HepG2 (cell line): ENCODE results near the gene TMEM273.

ENCODE experiments used
- ATAD3A ChIP-seq: sonication (generic); formaldehyde crosslinking; IDR thresholded peaks from 2 replicates; pipeline ENCODE4 v1.4.0; 2020; ENCODE audit warnings: missing genetic modification reagents
- CAMTA2 ChIP-seq: sonication (generic); formaldehyde crosslinking; IDR thresholded peaks from 2 replicates; pipeline ENCODE4 v1.4.0; 2020; ENCODE audit warnings: mild to moderate bottlenecking, missing genetic modification reagents, borderline replicate concordance
- CREM ChIP-seq, 2 experiments: sonication (generic) in 1 of 2; formaldehyde crosslinking in 1 of 2; IDR thresholded peaks; 2 replicates each; pipeline versions ENCODE4 v1.4.0 to v1.6.1; 2016 to 2020; ENCODE audit warnings: antibody characterized with exemption in 1 of 2, mild to moderate bottlenecking in 1 of 2, missing genetic modification reagents in 1 of 2
- JUN ChIP-seq: sonication (generic); formaldehyde crosslinking; IDR thresholded peaks from 2 replicates; pipeline ENCODE4 v1.4.0; 2020; ENCODE audit warnings: mild to moderate bottlenecking, missing genetic modification reagents
- PRPF4 ChIP-seq: fragments of 200-400 bp; formaldehyde crosslinking; IDR thresholded peaks from 2 replicates; pipeline ENCODE4 v1.6.1; 2016; ENCODE audit warnings: low read length, low read depth; ENCODE audit not compliant: poor library complexity, severe bottlenecking
- SIN3A ChIP-seq: IDR thresholded peaks from 2 replicates; pipeline ENCODE4 v1.6.1; 2011; ENCODE audit warnings: low read depth, mild to moderate bottlenecking, control low read depth, low read length, borderline replicate concordance
- SRSF9 ChIP-seq: fragments of 200-400 bp; formaldehyde crosslinking; IDR thresholded peaks from 2 replicates; pipeline ENCODE4 v1.6.1; 2018; ENCODE audit warnings: borderline replicate concordance, mild to moderate bottlenecking, low read depth, low read length; ENCODE audit not compliant: insufficient read depth, poor library complexity, severe bottlenecking
- ZC3H4 ChIP-seq: sonication (generic); formaldehyde crosslinking; IDR thresholded peaks from 2 replicates; pipeline ENCODE4 v1.4.0; 2020; ENCODE audit warnings: missing genetic modification reagents, borderline replicate concordance
- ZNF407 ChIP-seq: sonication (generic); formaldehyde crosslinking; IDR thresholded peaks from one replicate; pipeline ENCODE4 v1.5.1; 2020; ENCODE audit warnings: mild to moderate bottlenecking, missing genetic modification reagents; ENCODE audit errors: not compliant biosample characterization
- TF ChIP-seq, protein P1 (sequence below): sonication (generic); formaldehyde crosslinking; IDR thresholded peaks from 2 replicates; pipeline ENCODE4 v1.5.0; 2020; ENCODE audit warnings: mild to moderate bottlenecking, missing genetic modification reagents, moderate library complexity
- TF ChIP-seq, protein P2 (sequence below): fragments of 450-650 bp; IDR thresholded peaks from 2 replicates; pipeline ENCODE4 v1.6.1; 2017; ENCODE audit warnings: mild to moderate bottlenecking
- TF ChIP-seq, protein P3 (sequence below): sonication (generic); formaldehyde crosslinking; IDR thresholded peaks from 2 replicates; pipeline ENCODE4 v1.5.0; 2020; ENCODE audit warnings: mild to moderate bottlenecking, missing genetic modification reagents

DNA sequence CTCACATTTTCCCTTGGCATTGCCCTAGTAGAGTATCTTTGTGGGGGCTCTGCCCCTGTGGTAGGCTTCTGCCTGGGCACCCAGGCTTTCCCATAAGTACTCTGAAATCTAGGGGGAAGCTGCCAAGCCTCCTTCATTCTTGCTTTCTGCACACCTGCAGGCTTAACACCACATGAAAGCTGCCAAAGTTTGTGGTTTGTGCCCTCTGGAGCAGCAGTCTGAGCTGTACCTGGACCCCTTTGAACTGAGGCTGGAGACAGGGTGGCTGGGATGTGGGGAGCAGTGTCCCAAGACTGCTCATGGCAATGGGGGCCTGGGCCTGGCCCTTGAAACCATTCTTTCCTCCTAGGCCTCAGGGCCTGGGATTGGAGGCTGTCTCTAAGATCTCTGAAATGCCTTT lies 35.0 kb upstream of the TMEM273 start:
- TF ChIP-seq, protein P1, sequence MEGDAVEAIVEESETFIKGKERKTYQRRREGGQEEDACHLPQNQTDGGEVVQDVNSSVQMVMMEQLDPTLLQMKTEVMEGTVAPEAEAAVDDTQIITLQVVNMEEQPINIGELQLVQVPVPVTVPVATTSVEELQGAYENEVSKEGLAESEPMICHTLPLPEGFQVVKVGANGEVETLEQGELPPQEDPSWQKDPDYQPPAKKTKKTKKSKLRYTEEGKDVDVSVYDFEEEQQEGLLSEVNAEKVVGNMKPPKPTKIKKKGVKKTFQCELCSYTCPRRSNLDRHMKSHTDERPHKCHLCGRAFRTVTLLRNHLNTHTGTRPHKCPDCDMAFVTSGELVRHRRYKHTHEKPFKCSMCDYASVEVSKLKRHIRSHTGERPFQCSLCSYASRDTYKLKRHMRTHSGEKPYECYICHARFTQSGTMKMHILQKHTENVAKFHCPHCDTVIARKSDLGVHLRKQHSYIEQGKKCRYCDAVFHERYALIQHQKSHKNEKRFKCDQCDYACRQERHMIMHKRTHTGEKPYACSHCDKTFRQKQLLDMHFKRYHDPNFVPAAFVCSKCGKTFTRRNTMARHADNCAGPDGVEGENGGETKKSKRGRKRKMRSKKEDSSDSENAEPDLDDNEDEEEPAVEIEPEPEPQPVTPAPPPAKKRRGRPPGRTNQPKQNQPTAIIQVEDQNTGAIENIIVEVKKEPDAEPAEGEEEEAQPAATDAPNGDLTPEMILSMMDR (CRISPR knock-in tag) = no peak
- no peak for TF ChIP-seq ZNF407
- TF ChIP-seq SRSF9 = no peak
- TF ChIP-seq ZC3H4 (CRISPR knock-in tag) = no peak
- TF ChIP-seq, protein P2, sequence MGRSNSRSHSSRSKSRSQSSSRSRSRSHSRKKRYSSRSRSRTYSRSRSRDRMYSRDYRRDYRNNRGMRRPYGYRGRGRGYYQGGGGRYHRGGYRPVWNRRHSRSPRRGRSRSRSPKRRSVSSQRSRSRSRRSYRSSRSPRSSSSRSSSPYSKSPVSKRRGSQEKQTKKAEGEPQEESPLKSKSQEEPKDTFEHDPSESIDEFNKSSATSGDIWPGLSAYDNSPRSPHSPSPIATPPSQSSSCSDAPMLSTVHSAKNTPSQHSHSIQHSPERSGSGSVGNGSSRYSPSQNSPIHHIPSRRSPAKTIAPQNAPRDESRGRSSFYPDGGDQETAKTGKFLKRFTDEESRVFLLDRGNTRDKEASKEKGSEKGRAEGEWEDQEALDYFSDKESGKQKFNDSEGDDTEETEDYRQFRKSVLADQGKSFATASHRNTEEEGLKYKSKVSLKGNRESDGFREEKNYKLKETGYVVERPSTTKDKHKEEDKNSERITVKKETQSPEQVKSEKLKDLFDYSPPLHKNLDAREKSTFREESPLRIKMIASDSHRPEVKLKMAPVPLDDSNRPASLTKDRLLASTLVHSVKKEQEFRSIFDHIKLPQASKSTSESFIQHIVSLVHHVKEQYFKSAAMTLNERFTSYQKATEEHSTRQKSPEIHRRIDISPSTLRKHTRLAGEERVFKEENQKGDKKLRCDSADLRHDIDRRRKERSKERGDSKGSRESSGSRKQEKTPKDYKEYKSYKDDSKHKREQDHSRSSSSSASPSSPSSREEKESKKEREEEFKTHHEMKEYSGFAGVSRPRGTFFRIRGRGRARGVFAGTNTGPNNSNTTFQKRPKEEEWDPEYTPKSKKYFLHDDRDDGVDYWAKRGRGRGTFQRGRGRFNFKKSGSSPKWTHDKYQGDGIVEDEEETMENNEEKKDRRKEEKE = no peak
- TF ChIP-seq, protein P3, sequence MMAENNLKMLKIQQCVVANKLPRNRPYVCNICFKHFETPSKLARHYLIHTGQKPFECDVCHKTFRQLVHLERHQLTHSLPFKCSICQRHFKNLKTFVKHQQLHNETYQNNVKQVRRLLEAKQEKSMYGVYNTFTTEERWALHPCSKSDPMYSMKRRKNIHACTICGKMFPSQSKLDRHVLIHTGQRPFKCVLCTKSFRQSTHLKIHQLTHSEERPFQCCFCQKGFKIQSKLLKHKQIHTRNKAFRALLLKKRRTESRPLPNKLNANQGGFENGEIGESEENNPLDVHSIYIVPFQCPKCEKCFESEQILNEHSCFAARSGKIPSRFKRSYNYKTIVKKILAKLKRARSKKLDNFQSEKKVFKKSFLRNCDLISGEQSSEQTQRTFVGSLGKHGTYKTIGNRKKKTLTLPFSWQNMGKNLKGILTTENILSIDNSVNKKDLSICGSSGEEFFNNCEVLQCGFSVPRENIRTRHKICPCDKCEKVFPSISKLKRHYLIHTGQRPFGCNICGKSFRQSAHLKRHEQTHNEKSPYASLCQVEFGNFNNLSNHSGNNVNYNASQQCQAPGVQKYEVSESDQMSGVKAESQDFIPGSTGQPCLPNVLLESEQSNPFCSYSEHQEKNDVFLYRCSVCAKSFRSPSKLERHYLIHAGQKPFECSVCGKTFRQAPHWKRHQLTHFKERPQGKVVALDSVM (CRISPR knock-in tag) = no peak
- TF ChIP-seq ATAD3A = no peak
- TF ChIP-seq CAMTA2 = no peak
- no peak for TF ChIP-seq CREM (IDR thresholded peaks at IDR 0.05)
- TF ChIP-seq CREM (CRISPR knock-in tag; IDR thresholded peaks at IDR 0.05) = no peak
- no peak for TF ChIP-seq SIN3A
- TF ChIP-seq JUN = no peak
- TF ChIP-seq PRPF4 = no peak
